Activated T-helper 1 cell treated with anti-CD3 and anti-CD28 coated beads, Interleukin-12 subunit alpha, Interleukin-12 subunit beta, Interleukin-2, Interleukin-4 antibody, amounts not matched to agents 30 ng/mL and 10 ng/mL and 1 ng/mL, durations not matched to agents 14 hours and 24 hours and 36 hours (primary cell): Measurements from ENCODE around the gene TMPRSS13. TPM values are rescaled to one million over a fixed set of nuclear protein-coding genes. Genes with fewer than 3 reads are reported as not detected.

Experiments
- DNase-seq: peaks from one replicate; pipeline ENCODE4 v3.0.0; 2021; ENCODE audit warnings: low spot score
- H3K27ac Mint-ChIP-seq: one replicate; pipeline ENCODE4 v1.8.0; 2021; ENCODE audit warnings: mild to moderate bottlenecking, mixed read lengths
- H3K27me3 Mint-ChIP-seq: one replicate; pipeline ENCODE4 v1.8.0; 2022; ENCODE audit warnings: mild to moderate bottlenecking, moderate library complexity, mixed read lengths; ENCODE audit not compliant: insufficient read depth
- H3K36me3 Mint-ChIP-seq: one replicate; pipeline ENCODE4 v1.8.0; 2021; ENCODE audit warnings: low read depth, mixed read lengths
- H3K4me1 Mint-ChIP-seq: one replicate; pipeline ENCODE4 v1.8.0; 2021; ENCODE audit warnings: low read depth, mixed read lengths
- H3K4me3 Mint-ChIP-seq: one replicate; pipeline ENCODE4 v1.8.0; 2021; ENCODE audit warnings: mild to moderate bottlenecking, moderate library complexity, mixed read lengths
- H3K9me3 Mint-ChIP-seq: one replicate; pipeline ENCODE4 v1.8.0; 2021; ENCODE audit warnings: mixed read lengths
- intact Hi-C: fragments of 100-400 bp; cut with micrococcal nuclease; formaldehyde crosslinking; loops from one replicate; pipeline ENCODE4 v1.15.1; 2024
- total RNA-seq: library from RNA; stranded (reverse); gene quantifications from 2 replicates; pipeline ENCODE4 v1.2.3, GENCODE V29; 2022

TMPRSS13 gene
- total RNA-seq, 1 donor from 2014 or later, result 1.5 TPM

DNA sequence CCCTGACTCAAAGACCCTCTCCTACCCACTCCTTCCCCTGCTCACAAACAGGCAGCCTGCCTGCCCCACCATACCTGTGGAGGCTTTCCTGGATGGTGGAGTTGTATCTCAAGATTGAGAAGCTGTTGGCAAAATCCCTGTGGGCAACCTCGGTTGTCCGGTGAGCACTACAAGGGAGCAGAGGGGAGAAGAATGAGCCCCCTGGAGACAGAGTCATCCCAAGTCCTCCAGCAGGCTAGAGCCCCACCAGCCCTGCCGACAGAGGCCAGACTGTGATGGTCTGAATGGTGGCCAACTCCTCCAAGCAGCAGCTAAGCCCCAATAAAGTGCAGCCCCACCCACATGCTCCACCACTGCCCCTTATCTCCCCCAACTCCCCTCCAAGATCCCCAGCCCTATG lies 17.5 kb downstream of the TMPRSS13 start:
- Mint-ChIP-seq H3K36me3 (no peaks in the 10 kb centered on the region), H3K4me3 (no peak overlapping the region), H3K27me3 (peaks cover 16% of the 10 kb centered on the region), H3K4me1 (peaks cover 12% of the 10 kb centered on the region), H3K27ac (no peak overlapping the region), H3K9me3 (no peaks in the 10 kb centered on the region)
- intact Hi-C loops, result no loop called here
- no peak for DNase-seq

DNA sequence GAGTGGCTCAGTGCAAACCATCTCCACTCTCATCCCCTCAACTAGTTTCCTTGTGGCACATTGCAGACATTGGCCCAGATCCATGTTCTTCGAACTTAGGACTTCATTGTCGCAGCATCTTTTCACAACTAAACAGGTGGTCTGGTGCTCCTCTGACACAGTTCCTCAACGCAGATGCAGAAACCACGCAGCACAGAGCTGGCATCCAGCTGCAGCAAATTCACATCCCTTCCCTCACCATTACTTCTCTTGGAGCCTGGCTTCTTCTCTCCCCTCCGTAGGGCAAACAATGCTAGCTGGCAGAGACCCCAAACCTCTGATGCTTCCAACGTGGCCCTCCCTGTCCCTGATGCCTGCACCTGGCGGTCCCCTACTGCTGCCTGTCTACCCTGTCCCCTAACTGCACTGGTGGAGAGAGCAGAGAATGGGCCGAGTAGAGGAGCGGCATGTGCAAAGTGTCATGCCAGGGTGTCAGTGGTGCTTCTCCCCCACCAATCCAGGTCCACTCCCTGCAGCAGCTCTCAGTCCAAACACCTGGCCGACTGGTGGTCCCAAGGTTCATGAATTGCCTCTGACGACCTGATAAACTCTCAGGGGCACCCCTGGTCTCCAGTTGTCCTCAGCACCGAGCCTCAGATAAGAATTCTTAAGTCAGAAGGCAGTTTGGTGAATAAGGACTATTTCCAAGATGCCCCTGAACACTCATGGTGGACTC lies 18.1 kb downstream of the TMPRSS13 start:
- intact Hi-C loops, result no loop called here
- peaks cover 12% of the 10 kb centered on the region for H3K4me1 Mint-ChIP-seq
- no peaks in the 10 kb centered on the region for H3K9me3 Mint-ChIP-seq
- DNase-seq, result no peak
- H3K27ac Mint-ChIP-seq, result no peak overlapping the region
- peaks cover 15% of the 10 kb centered on the region for H3K27me3 Mint-ChIP-seq
- no peak overlapping the region for H3K4me3 Mint-ChIP-seq
- H3K36me3 Mint-ChIP-seq, result no peaks in the 10 kb centered on the region

DNA sequence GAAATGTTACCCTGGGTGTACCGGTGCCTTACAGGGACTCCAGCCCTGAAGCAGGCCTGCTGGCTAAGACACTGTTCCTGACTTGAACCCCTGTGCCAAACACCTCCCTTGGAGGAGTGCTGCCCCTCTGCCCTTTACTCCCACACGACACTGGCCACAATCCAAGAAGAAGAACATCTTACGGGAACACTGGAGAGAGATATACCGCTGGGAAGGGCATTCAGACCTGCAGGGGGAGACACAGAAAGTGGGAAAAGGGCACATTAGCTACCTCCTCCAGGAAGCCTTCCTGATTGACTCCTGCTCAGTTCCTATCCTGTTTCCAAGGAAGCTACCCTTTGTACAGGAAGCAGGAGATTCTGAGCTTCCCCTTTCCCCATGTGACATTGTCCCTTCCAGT lies 18.7 kb downstream of the TMPRSS13 start:
- Mint-ChIP-seq H3K27me3 (peaks cover 14% of the 10 kb centered on the region), H3K4me3 (no peak overlapping the region)
- intact Hi-C loops, result no loop called here

DNA sequence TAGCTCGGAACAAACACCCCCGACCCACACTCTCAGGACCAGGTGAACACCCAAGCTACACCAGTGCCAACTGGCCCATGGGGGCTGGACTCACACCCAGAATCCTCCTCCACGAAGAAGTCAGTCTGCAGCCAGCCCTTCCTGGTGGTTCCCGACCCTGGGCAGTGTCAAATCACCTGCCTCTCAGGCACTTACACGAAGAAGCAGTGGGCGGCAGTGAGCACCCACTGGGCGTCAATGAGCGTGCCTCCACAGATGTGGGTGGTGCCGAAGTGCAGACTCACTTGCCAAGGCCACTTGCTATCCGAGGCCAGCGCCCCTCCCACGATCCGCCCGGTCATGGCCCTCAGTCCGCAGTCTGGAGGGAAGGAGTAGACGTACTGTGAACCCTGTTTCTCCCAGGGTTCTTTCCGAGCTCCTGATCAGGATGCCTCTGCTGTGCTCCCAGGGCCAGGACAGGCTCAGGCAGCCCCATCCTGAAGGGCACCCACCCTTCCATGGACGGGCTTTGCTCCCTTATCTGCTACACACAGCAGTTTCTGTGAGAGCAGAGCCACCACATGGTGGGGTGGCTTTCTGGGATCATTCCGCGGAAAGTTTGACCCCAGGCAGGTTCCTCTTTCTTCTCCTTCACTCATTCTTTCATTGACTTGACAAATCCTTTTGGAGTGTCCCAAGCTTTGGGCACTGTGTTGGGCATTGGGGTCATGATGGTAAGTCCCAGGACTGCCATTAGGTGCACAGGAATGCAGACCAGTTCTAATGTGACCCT lies 19.4 kb downstream of the TMPRSS13 start:
- Mint-ChIP-seq H3K4me3 (no peak overlapping the region), H3K36me3 (no peaks in the 10 kb centered on the region), H3K27ac (no peak overlapping the region), H3K27me3 (peaks cover 10% of the 10 kb centered on the region), H3K9me3 (no peaks in the 10 kb centered on the region), H3K4me1 (peaks cover 12% of the 10 kb centered on the region)
- intact Hi-C loops, result loop anchor here (5.0 kb wide), 1 partner anchor 582 kb away; the partner anchor contains the start of gene CEP164
- no peak for DNase-seq

More for the DNA sequence above, 18.7 kb downstream of the TMPRSS13 start:
- H3K36me3 Mint-ChIP-seq, result no peaks in the 10 kb centered on the region
- no peak for DNase-seq
- no peak overlapping the region for H3K27ac Mint-ChIP-seq
- H3K4me1 Mint-ChIP-seq, result peaks cover 12% of the 10 kb centered on the region
- H3K9me3 Mint-ChIP-seq, result no peaks in the 10 kb centered on the region

DNA sequence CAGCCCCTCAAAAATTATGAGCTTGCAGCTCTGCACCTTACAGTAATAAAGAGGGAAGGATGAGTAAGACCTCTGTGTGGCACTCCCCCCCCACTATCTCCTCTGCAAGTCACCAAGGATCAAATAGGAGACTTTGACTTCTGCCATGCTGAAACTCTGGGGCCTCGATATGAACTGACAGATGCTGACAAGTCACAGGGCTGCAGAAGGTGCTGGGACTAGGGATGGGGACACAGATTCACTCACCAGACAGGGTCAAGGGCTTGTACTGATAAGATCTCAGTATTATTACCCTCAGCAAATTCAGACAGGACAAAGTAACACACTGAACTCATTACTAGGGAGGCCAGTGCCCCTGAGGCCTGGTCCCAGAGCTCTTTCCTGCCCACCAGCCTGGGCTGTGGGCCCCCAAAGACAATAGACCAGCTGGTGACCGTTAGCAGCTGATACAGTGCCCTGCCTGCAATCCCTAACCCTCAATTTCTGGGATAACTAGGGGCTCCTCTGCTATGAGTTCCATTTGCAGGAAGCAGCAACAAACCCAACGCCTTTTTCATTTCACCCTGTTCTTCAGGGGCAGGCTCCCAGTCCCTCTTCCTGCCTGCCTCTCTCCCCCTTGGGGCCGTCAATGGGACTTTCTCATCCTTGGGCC lies 20.1 kb downstream of the TMPRSS13 start:
- Mint-ChIP-seq H3K36me3 (no peaks in the 10 kb centered on the region), H3K4me3 (no peak overlapping the region), H3K9me3 (no peaks in the 10 kb centered on the region), H3K4me1 (peaks cover 12% of the 10 kb centered on the region), H3K27me3 (peaks cover 4% of the 10 kb centered on the region), H3K27ac (no peak overlapping the region)
- intact Hi-C loops, result loop anchor here (5.0 kb wide), 1 partner anchor 582 kb away; the partner anchor contains the start of gene CEP164
- no peak for DNase-seq

DNA sequence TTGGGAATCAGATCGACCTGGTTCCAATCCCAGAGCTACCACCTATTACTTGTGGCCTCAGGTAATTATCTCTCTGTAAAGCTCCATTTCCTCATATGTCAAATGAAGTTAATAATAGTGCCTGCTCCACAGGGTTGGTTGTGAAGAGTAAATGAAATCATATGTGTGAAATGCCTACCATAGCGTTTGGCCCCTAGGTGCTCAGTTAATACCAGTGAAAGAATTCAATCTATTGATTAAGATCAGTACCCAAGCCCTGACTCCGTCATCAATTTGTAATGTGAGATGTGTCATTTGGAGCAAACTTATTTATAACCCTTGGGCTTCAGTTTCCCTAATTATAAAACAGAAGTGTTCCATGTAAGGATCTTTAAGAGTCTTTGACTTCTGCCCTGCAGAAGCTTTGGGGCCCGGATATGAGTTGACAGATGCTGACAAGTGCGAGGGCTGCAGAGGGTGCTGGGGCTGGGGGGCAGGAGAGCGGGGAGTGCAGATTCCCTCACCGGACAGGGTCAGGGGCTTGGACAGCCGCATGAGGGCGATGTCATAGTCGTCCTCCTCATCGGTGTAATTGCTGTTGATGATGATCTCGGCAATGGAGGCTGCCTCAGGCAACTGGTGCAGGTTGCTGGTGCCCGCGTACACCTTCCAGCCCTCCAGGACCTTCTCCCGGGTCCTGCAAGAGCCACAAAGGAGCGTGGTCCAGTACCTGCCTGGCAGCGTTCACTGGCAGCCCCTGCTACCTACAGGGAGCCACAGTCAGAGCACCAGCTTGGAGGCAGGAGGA lies 20.9 kb downstream of the TMPRSS13 start:
- Mint-ChIP-seq H3K9me3 (no peaks in the 10 kb centered on the region), H3K27ac (peak overlapping the region; percentile 67), H3K4me3 (peak overlapping the region; percentile 68), H3K27me3 (peaks cover 3% of the 10 kb centered on the region), H3K4me1 (peaks cover 12% of the 10 kb centered on the region), H3K36me3 (no peaks in the 10 kb centered on the region)
- intact Hi-C loops, result loop anchor here (5.0 kb wide), 1 partner anchor 581 kb away; the partner anchor contains the start of gene CEP164
- DNase-seq, result no peak

DNA sequence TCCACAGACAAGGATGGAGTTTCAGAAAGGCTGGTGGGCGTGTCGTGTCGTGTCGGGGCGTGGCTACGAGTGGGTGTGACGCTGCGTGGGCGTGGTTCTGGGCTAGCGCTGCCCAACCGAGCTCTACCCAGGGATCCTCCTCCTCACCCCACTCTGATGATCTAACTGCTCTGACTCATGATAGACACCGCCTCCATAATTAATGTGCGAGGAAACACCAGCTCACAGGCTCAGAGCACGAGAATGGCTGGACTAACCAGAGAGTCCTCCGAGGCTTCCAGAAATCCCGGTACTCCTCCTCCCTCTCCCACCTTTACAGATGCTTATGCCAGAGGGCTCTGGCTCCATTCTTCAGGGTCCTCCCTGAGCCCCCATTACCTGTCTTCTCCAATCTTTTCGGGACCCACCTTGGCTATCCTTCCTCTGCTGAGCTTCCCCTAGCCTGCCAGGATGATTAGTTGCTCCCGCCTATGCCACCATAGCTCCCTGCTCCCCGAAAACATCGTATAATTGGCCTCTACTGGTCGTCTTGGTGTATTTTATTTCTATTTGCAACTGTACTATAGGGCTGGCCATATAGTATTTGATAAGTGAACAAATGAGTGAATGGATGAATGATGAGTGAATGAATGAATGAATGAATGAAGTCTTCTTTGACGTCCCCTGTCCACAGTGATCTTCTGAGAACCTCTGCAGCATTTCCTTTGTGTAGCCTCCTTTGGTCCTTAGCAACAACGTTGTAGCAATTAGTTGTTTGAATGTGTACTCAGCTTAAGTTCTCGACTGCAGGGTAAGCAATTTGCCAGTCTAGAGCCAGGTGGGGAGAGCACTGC lies 21.7 kb downstream of the TMPRSS13 start:
- H3K36me3 Mint-ChIP-seq, result no peaks in the 10 kb centered on the region
- H3K9me3 Mint-ChIP-seq, result no peaks in the 10 kb centered on the region
- peak overlapping the region; percentile 68 for H3K4me3 Mint-ChIP-seq
- intact Hi-C loops, result loop anchor here (1.0 to 5.0 kb wide), 4 partner anchors 33 to 580 kb away; partner anchors contain the start of genes CEP164 and IL10RA
- peak; percentile 68 for DNase-seq
- peaks cover 12% of the 10 kb centered on the region for H3K4me1 Mint-ChIP-seq
- peak overlapping the region; percentile 67 for H3K27ac Mint-ChIP-seq
- H3K27me3 Mint-ChIP-seq, result no peaks in the 10 kb centered on the region

DNA sequence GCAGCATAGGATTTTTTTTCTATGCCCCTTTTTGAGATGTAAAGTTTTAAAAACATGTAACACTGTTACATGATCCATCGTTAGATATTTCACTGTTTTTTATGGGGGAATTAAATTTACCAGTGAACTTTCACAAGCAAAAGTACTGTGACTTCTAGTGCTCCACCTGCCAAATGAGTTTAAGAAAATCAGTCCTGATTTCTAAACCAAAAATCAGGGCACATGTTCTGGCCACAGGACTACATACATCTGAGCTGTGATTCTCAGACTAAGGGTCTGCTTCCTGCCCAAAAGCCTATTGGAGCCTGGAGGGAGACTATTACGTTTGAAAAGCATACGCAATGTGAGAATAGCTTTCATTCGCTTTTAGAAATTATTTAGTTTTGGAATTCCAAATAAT lies 22.5 kb downstream of the TMPRSS13 start:
- intact Hi-C loops, result loop anchor here (1.0 to 5.0 kb wide), 4 partner anchors 32 to 579 kb away; partner anchors contain the start of genes CEP164 and IL10RA
- no peaks in the 10 kb centered on the region for H3K27me3 Mint-ChIP-seq

DNA sequence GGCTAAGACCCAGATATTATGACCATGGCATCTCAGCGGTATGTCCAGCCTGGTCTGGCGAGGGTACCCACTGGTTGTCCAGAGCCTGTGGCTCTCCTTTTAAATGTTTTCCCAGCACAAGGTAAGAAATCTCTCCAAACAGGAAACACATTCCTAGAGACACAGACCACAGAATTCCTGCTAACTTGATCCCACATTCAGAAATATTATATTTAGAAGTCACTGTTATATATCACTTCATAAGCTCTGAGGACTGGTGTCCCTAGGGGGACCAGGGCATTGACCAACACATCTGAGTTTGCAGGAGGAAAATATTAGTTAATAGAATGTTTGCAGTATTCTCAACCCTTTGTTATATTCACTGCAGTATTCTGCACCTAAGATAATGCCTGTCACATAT lies 23.1 kb downstream of the TMPRSS13 start:
- Mint-ChIP-seq H3K27ac (no peak overlapping the region), H3K36me3 (no peaks in the 10 kb centered on the region)
- intact Hi-C loops, result loop anchor here (2.0 to 5.0 kb wide), 3 partner anchors 31 to 579 kb away; partner anchors contain the start of genes CEP164 and IL10RA

More for the DNA sequence above, 22.5 kb downstream of the TMPRSS13 start:
- Mint-ChIP-seq H3K9me3 (no peaks in the 10 kb centered on the region), H3K36me3 (no peaks in the 10 kb centered on the region), H3K4me1 (peaks cover 12% of the 10 kb centered on the region), H3K27ac (no peak overlapping the region), H3K4me3 (no peak overlapping the region)
- DNase-seq, result no peak

DNA sequence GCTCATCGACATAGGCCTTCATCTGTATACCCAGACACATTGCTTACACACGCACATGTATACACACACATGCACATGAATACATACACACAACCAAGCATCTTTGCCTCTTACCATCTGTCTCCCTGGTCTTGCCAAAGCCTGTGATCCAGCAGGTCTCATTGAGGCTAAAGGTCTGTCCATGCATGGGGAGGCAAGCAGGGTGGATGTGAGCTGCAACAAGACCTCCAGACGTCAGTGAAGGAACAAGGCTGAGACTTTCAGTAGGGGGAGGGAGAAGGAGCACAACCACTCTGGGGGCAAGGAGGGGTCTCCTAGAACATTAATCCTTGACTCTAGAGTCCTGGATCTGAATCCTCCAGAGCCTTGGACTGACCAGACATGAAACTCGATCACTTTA lies 23.7 kb downstream of the TMPRSS13 start:
- H3K4me1 Mint-ChIP-seq, result peaks cover 12% of the 10 kb centered on the region
- no peaks in the 10 kb centered on the region for H3K9me3 Mint-ChIP-seq
- no peak overlapping the region for H3K4me3 Mint-ChIP-seq
- no peak for DNase-seq
- no peaks in the 10 kb centered on the region for H3K27me3 Mint-ChIP-seq
- no peaks in the 10 kb centered on the region for H3K36me3 Mint-ChIP-seq
- H3K27ac Mint-ChIP-seq, result no peak overlapping the region
- intact Hi-C loops, result loop anchor here (5.0 kb wide), 1 partner anchor 578 kb away; the partner anchor contains the start of gene CEP164

More for the DNA sequence above, 23.1 kb downstream of the TMPRSS13 start:
- no peak for DNase-seq
- Mint-ChIP-seq H3K9me3 (no peaks in the 10 kb centered on the region), H3K4me1 (peaks cover 12% of the 10 kb centered on the region), H3K4me3 (no peak overlapping the region), H3K27me3 (no peaks in the 10 kb centered on the region)

DNA sequence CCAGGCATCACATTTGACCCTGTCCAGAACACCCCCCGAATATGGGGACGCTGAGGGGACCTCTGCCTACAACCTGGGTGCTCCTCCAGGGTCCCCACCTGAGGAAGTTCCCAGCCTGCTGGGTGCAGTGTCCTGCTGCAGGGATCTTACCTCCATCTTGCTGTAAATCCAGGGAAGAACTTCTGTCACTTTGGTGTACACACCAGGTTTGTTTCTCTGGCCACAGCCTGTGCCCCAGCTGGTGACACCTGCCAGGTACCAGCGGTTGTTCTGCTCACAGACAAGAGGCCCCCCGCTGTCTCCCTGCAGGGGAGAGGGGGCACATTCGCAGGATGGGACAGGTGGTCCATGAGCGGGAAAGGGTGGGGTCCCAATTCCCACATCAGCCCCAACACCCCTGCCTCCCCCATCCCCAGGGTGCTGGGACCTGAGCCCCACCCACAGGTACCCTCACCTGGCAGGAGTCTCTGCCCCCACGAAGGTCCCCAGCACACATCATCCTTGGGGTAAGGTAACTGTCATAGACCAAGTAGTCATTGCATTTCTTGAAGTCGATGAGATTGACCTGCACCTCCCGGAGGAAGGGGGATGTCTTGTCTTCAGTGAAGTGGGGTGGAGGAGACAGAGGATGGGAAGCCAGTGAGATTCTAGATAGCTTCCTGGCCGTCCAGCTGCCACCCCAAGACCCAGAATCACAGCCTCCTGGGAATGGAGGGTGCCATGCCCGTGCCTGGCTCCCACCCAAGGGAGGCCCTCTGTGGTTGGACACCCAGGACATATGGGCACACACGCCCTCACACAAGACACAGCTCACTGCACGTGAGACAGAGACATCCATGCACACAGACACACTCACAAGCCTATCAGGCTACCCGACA lies 25.5 kb downstream of the TMPRSS13 start:
- H3K4me3 Mint-ChIP-seq, result no peak overlapping the region
- no peak for DNase-seq
- no peaks in the 10 kb centered on the region for H3K27me3 Mint-ChIP-seq
- no peak overlapping the region for H3K27ac Mint-ChIP-seq
- H3K9me3 Mint-ChIP-seq, result no peaks in the 10 kb centered on the region
- H3K4me1 Mint-ChIP-seq, result peaks cover 21% of the 10 kb centered on the region
- intact Hi-C loops, result no loop called here
- H3K36me3 Mint-ChIP-seq, result no peaks in the 10 kb centered on the region
